Activated CD4-positive, alpha-beta T cell treated with anti-CD3 and anti-CD28 coated beads for 48 hours (primary cell): ENCODE measurements around the gene MACF1.

Source experiments
- DNase-seq: peaks from one replicate; pipeline ENCODE4 v3.0.0-alpha.2; 2020

MACF1 gene

DNA sequence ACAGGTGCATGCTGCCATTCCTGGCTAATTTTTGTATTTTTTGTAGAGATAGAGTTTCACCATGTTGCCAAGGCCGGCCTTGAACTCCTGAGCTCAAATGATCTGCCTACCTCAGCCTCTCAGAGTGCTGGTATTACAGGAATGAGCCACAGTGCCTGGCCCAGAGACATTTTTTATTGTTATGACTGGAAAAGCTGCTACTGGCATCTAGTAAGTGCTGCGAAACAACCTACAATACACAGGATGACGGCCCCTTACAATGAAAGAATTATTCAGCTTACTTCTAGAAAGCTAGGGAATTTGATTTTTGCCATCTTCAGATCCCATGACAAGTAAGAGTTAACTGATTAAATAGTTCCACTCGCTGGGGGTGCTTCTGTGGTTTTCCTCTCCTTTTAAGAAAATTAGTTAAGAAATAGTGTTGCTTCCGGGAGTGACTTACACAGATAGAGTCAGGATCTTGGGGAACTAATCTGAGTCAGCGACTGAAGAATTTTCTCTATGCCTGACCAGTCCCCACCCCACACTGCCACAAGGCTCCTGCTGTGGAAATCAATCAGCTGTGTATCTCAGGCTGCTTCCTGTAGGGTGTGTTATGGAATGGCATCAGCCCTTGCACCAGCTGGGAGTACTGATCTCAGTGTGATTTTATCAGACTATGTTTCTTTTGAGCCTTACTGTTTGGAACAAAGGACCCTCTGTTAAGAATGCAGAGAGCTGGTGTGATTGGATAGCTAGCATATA is 194.0 kb downstream of the MACF1 start:
- peak; percentile 52 for DNase-seq

DNA sequence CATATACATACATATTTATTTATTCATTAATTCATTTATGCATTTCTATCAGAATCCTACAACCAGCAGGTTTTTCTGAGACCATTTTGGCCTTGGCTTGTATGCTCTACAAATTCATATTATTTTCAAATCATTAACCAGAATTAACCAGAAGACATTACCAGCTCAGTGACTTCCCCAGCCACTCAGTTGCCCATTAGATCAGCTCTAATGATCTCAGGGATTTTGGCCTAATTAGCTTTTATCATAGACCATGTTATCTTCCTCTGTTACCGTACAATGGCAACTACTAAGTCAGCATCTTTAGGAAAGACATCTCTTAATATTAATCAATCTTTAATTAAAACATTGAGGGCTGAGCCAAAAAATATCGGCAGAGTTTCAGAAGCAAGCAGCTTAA is 196.6 kb downstream of the MACF1 start:
- DNase-seq, result no peak

DNA sequence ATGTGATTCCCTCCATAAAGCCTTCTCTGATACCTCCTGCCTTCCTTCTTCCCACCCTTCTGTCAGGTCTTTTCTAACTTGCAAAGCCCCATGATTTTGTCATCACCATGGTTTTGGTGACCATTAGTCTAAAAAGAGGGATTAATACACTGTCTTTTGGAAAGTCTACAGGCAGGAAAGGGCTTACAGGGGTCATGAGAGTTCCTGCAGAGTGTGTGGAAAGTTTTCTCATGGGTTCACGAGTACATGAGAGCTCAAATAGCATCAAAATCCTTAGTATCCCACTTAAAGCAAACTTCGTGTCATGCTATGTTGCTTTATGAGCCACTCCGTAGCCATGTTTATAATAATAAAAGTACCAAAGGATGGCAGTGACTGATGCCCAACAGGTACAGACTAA is 200.4 kb downstream of the MACF1 start:
- DNase-seq, result no peak

DNA sequence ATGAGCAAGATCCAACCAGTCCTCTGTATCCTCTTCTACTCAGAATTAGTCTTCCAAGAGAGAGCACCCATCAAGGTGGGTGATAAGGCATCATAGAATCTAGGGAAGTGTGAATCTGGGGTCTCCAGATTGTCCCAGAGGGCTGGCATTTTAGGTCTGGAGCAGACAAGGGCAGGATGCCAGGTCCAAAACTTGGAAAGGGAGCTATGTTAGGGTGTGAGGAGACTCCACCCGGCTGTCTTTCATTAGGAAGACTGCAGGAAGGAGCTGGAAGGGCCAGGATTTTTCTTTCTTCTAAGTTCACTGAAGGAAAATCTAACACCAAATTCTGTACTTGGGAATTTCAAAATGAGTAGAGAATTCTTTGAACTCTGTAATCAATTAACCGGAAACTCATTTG is 200.9 kb downstream of the MACF1 start:
- no peak for DNase-seq

DNA sequence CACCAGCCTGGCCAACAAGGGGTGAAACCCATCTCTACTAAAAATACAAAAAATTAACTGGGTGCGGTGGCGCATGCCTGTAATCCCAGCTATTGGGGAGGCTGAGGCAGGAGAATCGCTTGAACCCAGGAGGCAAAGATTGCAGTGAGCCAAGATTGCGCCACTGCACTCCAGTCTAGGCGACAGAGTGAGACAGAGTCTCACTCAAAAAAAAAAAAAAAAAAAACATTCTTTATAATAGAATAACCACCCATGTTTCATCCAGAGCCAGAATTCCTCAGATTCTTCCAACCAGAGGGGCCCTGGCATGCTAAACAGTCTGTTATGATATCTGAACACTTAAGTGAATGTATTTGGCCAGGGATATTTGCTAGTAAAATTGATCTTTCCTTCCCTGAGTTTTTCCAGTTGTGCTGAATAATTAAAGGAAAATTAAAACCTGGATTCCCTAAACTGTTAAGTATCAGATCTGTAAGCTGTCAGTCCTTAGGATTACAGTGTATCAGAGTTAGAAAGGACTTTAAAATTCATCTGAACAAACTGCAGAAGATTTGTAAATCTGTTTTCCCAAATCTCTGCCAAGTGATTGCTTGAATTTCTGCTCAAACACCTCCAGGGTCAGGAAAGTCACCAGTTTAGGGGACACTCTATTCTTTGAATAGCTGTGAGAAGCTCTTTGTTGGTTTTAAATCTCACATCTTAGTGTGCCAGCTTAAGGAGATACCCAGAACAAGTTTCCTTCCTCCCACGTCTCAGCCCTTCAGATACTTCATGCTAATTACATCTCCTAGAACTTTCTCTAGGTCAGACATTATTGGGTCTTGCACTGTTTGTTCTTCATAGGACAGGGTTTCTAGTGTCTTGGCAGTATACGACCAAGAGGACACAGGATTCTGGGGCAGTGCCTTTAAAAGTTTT is 202.3 kb downstream of the MACF1 start:
- no peak for DNase-seq

DNA sequence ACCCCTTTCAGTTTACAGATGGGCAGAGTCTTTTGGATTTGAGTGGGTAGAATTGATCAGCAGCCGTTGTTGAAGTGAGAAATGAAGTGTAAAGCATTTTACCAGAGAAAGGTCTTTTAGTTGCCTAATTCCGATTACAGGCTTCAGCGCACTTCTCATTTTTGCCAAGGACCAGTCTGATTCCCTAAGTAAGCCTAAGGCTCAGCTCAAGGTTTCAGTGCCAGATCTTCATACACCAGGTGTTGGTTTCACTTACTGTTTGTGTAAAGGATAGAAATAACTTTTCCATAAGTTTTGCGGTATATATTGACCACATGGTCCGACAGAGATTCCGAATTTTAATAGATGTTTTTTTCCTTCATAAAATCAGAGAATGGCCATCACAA is 203.0 kb downstream of the MACF1 start:
- no peak for DNase-seq

DNA sequence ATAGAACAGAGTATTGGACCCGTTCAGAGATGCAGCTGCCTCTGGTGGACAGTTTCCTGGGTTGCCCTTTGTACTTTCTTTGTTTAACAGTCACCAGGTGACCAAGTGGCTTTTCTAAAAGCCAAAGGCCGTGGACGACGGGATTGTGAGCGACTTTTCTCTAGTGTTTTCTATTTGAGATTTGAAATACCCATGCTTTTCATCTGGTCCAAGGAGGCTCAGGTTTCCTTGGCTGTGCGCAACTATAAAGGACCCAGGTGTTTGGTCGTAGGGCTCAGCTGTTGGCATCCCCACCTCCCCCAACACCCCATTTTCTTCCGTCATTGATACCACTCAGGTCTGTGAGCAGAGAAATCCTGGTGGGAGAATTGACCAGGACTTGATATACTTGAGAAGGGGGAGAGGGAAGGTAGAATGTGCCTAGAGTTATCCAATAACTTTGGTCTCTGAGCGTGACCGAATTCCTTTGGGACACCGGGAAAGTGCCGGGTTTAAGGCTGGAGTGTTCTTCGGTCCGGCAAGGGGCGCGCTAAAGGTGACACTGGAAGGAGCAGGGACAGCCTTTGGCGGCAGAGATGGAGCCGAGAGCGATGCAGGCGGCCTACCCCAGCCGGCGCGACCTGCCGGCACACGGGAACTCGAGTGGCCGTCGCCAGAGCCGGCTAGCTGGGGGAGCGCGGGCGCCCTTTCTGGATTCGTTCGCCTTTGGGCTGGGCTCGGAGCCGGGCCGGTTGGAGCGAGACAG is 203.6 kb downstream of the MACF1 start:
- DNase-seq, result no peak

DNA sequence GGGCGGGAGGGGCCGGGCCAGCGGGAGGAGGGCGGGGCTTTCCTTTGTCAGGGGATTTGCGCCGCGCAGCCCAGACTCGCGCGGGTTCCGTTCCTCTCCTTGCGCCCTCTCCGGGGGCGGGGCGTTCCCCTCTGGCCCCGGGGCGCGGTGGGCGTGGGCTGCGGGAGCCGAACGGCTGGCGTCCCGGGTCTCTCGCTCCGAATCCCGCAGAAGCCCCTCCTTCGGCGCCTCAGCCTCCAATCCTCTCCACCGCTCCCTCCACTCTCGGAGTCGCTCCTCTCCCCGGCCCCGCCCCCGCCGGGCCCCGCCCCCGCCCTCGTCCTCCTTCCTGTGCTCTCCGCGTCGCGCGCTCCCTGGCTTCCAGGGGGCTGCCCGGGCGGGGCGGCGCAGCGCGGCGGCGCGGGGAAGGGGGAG is 204.2 kb downstream of the MACF1 start:
- peak; percentile 85 for DNase-seq

DNA sequence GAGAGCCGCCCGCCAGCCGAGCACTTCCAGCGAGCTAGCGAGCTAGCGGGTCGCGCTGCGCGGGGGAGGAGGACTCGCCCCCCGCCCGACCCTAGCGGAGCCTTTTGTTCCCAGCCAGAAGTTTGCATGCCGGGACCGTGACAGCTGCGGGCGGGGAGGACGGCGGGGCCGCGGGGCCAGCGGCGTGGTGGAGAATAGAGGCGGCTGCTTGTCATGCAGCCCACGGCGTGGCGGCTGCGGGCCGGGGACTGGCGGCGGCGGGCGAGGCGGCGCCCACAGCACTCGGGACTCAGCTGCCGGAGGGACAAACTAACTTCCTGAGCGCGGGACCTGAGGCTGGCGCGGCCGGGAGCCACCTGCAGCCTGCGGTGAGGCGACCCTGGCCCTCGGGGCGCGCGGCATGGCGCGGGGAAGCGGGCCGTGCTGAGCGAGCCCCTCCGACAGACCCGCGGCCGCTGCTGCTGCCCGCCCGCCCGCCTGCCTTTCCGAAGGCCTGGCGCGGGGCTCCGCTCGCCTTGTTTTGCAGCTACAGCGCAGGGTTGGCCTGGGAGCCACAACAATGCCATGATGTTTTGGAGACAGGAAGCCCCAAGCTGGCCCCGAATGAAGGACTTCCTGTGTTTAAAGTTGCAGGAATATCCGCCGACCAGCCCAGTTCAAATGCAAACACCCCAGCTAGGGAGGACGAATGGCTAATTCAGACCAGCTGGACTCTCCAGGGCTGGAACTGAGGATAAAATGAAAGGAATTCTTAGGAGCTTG is 204.7 kb downstream of the MACF1 start:
- DNase-seq, result peak; percentile 27

DNA sequence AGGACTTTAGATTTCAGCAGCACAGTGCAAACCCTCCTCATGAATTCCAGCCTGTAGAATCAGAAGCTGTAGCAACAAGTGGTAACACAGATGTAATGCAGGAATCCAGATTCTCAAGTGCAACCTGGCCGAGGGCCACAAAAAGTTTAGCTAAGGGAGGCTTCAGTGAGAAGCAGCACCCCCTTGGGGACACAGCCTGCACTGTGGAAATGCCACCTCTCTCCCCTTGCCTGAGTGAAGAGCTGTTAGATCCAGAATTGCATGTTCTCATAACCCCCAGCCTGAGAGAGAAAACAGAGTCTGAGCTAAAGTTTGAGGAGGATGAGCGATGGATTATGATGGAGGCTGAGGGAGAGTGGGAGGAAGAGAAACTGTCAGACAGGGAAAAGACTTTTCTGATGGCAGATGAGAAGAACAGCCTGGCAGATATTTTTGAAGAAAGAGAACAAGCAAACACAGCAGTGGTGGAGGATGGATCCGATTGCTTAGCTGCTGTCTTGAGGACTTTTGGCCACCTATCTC is 206.5 kb downstream of the MACF1 start:
- DNase-seq, result peak; percentile 78

DNA sequence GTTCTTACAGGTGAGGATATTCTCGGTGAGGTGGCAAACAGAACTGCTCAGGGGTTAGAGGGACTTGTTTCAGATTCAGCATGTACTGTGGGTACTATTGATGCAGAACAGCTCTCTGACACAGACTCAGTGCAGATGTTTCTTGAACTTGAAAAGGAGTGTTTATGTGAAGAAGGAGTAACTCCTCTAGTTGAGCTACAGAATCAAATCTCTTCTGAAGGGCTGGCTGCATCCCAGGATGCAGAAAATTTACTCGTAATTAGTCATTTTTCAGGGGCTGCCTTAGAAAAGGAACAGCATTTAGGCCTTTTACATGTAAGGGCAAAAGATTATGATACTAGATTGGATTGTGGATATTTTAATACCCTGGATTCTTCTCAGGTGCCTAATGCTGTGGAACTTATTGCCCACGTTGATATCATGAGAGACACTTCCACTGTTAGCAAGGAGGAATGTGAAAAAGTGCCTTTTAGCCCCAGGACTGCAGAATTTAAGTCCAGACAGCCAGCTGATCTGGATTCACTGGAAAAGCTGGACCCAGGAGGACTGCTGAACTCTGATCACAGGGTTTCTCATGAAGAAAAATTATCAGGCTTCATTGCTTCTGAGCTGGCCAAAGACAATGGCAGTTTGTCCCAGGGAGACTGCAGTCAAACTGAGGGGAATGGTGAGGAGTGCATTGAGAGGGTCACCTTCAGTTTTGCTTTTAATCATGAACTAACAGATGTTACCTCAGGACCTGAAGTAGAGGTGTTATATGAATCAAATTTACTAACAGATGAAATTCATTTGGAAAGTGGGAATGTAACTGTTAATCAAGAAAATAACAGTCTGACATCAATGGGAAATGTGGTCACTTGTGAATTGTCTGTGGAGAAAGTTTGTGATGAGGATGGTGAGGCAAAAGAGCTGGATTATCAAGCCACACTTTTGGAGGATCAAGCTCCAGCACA is 207.3 kb downstream of the MACF1 start:
- DNase-seq, result no peak

DNA sequence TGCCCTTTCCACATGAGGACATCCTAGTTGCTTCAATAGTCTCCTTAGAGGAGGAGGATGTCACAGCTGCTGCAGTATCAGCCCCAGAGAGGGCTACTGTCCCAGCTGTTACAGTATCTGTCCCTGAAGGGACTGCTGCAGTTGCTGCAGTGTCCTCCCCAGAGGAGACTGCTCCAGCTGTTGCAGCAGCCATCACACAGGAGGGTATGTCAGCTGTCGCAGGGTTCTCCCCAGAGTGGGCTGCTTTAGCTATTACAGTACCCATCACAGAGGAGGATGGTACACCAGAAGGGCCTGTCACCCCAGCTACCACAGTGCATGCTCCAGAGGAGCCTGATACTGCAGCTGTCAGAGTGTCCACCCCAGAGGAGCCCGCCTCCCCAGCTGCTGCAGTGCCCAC is 208.4 kb downstream of the MACF1 start:
- no peak for DNase-seq

DNA sequence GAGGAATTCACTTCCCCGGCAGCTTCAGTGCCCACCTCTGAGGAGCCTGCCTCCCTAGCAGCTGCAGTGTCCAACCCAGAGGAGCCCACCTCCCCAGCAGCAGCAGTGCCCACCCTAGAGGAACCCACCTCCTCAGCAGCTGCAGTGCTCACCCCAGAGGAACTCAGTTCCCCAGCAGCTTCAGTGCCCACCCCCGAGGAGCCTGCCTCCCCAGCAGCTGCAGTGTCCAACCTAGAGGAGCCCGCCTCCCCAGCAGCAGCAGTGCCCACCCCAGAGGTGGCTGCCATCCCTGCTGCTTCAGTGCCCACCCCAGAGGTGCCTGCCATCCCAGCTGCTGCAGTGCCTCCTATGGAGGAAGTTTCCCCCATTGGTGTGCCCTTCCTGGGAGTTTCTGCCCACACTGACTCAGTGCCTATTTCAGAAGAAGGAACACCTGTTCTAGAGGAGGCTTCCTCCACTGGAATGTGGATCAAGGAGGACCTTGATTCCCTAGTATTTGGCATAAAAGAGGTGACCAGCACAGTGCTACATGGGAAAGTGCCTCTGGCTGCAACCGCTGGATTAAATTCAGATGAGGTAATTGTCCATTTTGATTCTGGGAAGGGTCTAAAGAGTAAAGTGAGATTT is 209.5 kb downstream of the MACF1 start:
- no peak for DNase-seq

DNA sequence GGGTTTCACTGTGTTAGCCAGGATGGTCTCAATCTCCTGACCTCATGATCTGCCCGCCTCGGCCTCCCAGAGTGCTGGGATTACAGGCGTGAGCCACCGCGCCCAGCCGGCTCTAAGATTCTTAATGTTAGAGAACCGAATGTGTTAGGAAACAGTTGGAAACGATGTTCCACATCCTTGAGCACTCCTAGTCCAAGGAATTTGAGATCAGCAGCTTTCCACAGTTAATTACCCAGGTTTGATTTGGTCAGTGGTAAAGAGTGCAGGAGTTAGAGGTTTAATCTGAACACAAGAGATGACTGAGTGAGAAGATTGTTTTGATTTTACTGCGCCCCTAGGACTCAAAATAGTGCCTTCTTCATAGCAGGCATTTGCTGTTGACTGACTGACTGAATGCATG is 211.1 kb downstream of the MACF1 start:
- DNase-seq, result no peak

DNA sequence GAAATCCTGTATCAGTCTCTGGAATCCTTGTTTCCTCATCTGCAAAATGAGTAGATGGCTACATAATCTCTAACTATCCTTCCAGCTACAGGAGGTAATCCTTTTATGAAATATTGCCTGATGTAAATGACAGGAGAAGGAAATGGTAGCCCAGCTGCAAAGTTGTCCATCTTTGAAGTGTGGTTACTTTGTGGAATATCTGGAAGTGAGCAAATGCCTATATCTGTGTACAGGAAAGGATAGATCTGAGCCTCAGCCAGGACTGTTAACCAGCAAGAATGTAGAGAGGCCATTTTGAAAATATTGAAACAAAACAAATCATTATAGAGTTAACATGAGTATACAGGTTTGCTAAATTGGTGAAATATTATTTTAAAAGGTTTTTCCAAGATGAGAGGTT is 212.1 kb downstream of the MACF1 start:
- DNase-seq, result no peak

DNA sequence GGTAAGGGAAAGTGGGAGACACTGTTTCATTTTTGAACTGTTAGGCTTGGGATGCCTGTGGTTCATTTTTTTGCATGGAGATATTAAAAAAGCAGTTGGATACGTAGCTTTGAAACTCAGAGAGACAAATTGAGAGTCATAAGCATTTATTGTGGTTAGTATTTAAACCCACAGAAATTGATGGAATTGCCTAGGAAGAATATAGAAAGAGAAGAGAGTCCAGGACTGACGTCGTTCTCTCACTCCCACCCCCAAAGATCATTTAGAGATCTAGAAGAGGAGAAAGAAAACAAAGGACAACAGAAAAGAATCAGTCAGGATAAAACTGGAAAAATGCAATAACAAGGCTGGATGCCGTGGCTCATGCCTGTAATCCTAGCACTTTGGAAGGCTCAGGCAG is 213.7 kb downstream of the MACF1 start:
- DNase-seq, result no peak

DNA sequence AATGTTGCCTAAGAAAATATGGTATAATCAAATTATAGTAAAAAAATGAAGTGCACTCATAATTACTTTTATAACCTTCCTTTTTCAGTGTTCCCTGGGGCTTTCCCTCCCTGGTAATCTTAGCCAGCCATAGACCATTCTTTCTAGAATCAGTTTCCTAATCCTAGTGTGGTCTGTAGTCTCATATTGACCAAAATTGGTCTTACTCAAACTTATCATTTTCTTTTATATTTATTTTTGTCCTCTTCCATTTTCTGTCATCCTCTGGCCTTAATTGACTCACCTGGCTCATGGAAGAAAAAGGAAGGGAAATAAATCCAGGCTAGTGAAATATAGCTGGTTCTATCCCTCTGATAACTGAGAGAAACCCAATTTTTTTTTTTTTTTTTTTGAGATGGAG is 216.0 kb downstream of the MACF1 start:
- DNase-seq, result no peak

DNA sequence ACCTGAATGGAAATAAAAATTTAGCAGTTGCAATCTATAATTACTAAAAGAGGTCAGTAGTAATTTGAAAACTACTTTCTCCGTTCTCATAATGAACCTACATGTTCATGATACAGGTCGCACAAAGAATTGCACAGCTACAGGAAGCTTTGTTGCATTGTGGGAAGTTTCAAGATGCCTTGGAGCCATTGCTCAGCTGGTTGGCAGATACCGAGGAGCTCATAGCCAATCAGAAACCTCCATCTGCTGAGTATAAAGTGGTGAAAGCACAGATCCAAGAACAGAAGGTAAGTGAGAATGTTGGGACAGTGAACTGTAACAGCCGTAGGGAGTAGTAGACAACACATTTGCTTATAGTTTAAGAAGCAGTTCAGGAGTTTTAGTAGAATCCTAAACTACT is 218.1 kb downstream of the MACF1 start:
- DNase-seq, result no peak

DNA sequence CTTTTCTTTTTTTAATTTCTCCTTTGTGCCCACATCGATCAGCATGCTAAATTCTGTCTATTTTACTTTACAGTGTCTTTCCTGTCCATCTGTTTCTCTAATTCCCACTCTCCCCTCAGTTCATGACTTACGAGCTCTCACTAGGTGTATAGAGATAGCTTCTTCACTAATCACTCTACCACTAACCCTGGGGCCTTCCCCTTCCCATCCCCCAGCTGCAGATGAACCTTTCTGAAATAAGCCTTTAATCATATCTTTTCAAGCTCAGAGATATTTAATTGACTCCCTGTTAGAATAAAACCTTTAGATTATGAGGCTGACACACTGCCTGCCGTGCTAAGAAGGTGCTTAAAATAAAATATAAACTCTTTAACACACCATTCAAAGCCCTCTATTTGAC is 220.7 kb downstream of the MACF1 start:
- no peak for DNase-seq

DNA sequence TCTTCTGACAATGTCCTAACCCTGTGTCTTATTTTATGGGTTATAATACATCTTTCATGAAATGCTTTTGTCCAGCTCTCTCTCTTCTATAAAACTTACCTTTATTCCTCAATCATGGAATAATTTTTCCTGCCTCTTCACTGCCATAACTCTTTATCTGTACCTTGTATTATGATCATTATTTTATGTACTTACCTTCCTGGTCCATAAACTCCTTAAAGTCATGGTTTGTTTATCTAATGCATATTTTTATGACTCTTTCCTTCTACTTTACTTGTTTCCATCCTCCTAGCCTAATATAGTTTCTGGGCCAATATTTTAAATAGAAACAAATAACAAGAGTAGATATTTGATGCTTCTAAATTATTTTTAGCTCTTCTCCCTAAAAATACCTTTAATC is 221.1 kb downstream of the MACF1 start:
- no peak for DNase-seq

DNA sequence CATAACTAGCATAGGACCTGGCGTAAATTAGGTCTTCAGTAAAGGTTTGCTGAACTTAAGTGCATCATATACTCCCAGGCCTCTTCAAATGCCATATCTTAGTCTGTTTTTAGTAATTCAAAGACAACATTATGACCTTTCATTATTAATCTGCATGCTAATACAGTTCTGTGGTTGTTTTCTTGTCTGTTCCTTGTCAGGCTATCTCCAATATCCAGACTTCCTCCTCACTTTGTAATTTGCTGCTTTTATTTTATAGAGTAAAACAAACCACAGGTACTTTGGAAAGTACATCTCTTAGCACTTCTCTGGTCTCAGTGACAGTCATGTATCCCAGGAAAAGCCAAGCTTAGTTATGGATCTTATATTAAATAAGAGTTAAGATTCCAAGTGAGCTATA is 221.9 kb downstream of the MACF1 start:
- DNase-seq, result no peak
